HG02938 (cell line): ENCODE data around the gene SDK1.

ENCODE experiments used
- ATAC-seq: cut with Tn5 transposase; IDR thresholded peaks from one replicate; pipeline ENCODE4 v1.9.1; 2021; ENCODE audit warnings: mild to moderate bottlenecking, moderate library complexity; ENCODE audit not compliant: unreplicated experiment

SDK1 gene

DNA sequence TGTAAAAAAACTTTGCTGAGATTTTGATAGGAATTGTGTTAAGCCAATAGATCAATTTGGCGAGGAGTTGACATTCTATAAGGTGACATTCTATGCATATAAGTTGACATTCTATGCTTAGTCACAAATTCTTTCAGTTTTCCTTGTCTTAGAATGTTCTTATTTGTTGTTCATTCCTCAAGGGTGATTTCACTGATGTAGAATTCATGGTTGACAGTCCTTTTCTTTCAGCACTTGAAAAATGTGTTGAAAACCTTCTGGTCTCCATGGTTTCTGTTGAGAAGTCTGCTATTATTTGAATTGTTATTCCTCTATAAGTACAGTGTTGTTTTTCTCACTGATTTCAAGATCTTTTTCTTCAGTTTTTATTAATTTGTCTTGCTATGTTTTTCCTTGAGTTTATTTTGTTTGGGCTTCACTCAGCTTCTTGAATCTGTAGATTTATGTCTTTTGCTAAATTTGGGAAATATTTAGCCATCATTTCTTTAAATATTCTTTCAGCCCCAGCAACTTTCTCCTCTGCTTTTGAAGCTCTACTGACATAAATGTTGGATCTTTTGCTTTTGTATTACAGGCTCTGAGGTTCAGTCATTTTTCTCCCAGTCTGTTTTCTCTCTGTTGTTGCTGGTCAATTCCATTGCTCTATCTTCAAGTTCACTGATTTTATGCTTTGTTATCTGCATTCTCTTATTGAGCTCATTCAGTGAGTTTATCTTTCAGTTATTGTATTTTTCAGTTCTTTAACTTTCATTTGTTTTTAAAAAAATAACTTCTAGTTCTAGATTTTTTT lies 154.9 kb downstream of the SDK1 start:
- ATAC-seq, result no peak

DNA sequence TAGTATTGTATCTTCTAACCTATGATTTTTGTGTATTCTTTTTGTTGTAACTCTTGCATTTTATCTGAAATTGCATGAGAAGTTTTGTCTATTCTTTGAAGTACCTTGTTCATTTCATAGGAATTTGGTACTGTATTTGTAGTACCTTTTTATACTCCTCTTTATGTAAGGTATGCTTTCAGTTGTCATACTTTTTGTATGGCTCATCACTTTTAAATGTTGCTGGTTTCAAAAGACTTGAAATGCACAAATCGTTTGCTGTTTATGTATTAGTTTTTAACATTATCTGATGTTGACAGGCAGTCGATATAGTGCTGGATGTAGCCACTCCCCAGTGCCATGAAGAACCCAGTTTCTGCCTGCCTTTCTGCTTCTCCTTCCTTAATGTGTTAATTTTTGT lies 158.1 kb downstream of the SDK1 start:
- no peak for ATAC-seq

DNA sequence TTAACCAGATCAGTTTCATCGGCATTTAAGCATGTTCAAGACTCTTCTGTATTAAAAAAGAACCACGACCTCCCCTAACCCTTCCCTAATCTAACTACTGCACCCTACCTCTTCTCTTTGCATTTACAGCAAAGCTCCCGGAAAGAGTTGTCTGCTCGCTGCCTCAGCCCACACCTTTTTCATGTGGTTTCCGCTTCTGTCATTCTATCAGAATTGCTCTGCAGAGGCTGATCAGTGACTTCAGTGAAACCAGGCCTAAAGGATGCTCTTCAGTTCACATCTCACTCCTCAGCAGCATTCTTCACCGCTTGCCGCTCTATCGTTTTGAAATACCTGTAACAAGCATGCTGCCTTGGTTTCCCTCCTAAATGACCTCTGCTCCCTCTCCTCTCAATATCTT lies 160.9 kb downstream of the SDK1 start:
- ATAC-seq, result no peak

DNA sequence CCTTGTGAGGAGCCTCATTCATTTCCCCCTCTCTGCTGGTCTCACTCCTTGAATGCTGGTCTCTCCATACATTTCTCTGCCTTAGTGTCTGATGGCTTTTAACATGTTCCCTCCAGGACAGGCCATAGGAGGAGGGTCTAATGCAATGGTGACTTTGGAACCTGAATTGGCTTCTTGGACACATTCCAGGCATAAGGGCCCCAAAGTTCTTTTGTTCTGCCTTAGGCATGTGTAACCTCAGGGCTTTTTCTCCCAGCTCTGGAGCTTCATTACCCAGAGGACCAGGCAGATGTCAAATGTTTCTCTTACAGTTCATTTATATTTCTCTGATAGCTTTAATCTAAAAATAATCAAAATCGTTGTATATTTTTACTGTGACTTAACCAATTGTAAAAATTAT lies 162.6 kb downstream of the SDK1 start:
- ATAC-seq, result no peak

DNA sequence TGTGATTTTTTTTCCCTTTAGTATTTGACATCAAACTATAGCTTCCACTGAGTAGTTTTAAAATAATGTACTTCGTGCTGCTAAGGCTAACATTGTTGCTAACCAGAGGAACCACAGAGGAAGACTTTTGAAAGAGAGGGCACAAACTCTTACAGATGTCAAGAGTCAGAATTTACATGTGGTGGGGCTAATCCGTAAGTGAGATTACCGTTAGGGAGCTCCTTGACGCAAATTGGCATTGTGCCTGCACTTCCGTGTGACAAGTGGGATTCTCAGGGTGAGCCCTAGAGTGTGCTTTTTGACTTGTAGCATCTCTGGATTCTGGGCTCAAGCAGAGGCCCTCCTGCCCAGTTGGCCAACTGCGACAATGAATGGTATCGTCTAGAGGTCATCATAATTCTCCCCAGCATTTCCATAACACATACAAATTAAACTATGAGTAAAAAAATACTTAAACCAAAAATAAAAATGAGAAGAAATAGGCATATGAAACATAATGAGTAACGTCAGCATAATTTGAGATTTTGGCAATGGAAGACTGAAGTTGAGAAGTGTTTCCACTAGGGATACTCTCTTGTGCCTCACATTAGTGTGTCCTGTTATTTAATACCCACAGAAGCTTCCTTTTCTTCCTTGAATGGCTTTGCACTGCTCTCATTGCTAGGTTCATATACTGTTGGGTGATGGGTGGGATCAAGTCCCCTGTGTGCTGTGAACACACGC lies 164.0 kb downstream of the SDK1 start:
- ATAC-seq, result no peak

DNA sequence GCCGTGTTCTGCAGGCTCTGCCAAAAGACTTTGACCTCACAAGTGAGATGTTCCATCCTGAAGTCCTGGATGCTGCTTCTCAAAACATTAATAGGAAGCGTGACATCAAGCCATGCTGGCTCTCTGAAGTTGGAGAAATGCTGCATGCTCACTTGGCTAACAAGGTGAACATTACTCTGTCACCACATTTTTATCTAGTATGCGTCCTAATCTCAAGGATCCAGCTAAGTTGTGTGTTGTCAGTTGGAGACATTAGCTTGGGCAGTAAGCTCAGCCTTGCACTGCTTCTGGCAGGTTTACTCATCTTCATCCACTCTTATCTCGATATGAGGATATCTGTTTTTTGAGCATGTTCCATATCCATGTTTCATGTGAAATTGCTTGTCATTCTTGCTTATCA lies 165.2 kb downstream of the SDK1 start:
- no peak for ATAC-seq

DNA sequence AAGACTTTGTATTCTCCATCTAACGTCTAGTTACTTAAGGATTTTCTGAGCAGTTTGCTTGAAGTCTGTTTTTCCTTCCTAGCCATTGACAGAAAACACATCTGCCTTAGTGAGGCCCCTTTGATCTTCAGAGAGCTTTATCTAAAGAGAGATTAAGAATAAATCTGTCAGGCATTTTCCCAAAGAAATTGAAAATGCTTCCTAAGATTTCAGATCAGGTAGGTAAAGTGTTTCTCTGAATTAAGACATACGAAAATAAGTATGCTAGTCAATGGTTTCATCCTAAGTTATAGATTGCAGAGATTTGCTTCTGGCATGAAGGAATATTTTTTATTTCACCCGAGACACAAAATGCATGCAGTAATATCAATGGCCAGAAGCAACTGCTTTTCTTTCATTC lies 168.6 kb downstream of the SDK1 start:
- no peak for ATAC-seq

DNA sequence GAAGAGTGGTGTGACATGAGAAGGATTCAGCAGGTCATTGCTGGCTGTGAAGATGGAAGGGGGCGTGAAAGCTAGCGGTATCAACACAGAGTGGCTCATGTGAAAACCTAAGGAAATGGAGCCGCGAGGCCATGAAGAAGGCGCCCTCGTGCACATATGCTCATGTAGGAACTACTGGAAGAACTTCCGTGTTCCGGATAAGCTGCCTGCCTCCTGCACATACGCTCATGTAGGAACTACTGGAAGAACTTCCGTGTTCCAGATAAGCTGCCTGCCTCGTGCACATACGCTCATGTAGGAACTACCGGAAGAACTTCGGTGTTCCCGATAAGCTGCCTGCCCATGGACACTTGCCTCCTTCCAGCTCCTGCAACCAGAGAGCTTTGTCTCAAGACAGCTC lies 179.1 kb downstream of the SDK1 start:
- no peak for ATAC-seq

DNA sequence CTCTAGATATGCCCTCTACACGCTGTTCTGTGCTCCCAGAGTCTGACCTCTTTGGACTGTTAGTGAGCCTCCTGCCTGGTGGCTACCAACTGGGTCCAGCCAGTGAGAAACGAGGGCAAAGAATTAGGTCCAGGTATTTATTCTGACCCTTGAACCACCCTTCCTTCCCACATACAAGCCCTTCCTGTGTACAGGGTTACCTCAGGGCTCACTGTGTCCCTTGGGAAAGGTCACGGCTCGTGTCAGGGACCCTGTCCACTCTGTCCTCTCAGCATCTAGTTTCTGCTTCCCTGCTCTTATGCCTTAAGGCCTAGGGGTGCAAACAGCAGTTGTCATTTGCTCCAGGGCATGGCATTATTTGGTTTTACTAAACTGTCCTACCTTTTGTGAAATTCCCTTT lies 180.4 kb downstream of the SDK1 start:
- ATAC-seq, result no peak

DNA sequence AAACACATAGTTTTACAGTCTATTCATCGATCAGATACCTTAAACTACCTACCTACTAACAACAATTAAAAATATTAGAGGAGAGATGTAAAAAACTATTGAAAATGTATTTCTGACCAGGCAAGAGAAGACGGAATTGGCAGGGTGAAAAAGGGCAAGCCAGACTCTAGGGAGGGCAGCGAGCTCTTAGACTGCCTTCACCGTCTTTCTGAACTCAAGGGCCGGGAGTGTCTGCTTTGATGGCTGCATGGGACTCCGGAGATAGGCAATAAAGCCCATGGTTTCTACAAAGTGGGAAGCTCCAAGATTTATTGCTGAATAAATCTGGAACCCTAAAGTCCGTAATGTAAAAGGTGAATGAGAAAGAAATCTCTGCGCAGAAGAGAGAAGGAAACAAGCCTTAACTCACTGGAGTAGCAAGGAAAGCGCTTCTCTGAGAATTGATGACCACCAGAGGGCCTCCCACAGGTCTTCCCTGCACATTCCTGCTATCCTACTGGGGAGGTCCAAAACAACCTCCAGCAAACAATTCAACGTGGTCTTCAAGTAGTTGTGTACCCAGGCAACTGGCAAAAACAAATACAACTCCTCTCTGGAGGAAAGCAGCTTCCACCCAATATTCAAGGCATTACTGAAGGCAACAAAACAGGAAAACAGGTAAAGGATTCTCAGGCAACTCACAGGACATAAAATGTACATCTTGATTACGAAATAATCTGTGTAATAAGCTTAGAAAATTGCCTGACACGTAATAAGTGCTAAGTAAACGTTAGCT lies 181.3 kb downstream of the SDK1 start:
- ATAC-seq, result no peak

DNA sequence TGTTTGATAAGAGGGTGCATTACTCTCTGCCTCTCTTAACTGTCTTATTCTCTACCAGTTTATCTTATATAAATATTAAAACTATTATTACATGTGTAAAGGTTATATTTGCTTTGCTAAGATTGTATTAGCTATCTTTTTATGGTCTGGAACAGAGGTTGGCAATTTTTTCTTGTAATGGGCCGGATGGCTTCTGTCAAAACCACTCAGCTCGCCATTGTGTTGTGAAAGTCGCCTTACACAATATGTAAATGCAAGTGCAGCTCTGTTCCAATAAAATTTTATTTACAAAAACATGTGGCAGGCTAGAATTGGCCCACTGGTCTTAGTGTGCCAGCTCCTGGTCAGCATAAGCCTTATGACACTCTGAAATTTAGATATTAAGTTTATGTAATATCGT lies 185.8 kb downstream of the SDK1 start:
- ATAC-seq, result no peak

DNA sequence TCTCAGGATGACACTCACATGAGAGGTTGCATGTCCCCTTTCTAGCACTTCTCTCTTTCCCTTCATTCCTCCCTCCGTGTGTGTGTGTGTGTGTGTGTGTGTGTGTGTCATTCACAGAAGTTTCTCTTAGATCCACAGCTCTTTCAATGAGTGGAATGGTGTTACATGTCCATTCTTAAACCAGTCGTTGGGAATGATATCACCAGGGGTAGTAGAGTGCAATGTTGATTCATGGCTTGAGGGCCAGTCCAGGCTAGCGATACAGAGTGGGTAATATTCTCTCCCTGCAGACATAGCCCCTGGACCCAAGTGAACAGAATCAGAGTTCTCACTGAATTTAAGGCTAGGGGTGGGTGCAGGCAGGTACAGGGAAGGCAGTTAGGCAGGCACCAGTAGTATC lies 187.8 kb downstream of the SDK1 start:
- ATAC-seq, result no peak

DNA sequence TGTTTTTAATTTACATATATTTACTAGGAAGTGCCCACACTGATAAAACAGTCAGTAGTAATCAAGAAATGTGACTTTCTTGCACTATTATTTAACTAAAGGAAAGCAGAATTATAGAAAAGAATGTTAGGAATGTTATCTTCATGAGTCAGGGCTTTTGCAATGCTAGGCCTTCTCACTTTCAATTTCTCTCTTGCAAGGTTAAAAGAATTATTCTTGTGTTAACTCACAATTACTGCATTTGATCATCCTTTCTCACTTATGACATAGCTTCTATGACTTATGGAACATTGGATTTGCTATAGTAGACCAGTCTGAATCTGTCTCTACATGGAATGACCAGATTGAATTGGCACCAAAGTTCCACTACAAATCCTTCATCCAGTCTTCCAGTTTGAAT lies 192.4 kb downstream of the SDK1 start:
- ATAC-seq, result no peak

DNA sequence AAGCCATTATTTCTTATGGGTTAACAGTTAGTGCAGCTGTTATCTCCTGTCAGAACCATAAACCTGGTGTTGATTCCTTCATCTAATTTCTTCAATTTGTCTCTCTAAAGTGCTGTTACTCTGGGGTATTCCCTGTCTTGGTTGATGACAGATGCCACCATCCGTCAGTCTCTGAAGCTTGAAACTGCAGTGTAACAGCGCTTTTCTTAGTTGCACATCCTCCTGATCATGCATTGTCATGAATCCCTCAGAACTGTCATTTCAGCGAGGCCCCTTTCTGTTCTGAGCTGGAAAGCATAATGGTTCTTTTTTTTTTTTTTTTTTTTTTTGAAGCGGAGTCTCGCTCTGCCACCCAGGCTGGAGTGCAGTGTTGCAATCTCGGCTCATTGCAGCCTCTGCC lies 193.9 kb downstream of the SDK1 start:
- no peak for ATAC-seq

DNA sequence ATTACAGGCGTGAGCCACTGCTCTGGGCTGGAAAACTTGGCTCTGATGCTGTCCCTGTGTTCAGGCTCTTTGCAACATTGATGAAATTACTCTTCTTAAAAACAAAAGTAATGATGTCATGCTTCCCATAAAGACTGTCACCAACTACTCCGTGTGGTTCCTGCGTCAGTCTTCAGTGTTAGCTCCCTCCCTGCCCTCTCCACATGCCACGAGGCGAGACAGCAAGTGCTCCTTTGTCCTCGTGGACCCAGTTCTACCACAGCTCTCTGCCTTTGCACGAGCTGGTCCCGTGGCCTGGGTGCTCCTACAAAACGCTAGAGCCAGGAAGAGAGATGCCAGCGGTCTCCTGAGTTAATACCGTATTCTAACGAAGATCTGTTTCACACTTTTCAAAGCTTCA lies 194.5 kb downstream of the SDK1 start:
- ATAC-seq, result no peak

DNA sequence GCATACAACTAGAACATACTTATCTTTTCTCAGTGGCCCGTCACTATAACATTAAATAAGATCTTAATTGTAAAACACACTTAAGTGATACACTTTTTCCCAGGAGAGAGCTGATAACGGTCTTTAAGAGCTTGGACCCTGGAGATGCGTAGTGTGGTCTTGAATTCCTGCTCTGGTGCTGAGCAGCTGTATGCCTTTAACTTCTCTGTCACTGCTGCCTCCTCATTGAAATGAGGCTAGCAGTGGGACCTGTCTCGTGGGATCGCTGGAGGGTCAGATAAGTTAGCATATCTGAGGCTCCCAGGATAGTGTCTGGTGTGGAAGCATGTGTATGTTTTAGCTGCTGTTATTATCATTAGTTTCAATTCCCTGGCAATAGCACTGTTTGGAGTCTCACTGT lies 194.9 kb downstream of the SDK1 start:
- no peak for ATAC-seq

DNA sequence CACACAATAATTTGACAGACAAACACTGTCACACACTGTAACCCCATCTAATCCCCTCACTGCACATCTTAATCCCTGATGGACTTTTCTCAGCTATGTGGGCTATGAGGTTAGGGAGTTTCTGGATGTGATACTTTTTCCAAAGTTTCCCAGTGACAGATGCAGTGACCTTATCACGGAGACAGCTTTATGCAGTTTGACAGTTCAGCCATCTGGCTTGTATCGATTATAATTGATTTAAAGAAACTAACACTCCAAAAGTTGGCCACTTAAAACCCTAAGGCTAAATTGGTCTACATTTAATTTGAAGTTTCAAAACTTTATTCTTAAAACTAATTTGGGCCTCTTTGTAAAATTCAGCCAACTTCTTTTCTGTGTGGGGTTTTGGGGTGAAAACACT lies 196.7 kb downstream of the SDK1 start:
- ATAC-seq, result no peak

DNA sequence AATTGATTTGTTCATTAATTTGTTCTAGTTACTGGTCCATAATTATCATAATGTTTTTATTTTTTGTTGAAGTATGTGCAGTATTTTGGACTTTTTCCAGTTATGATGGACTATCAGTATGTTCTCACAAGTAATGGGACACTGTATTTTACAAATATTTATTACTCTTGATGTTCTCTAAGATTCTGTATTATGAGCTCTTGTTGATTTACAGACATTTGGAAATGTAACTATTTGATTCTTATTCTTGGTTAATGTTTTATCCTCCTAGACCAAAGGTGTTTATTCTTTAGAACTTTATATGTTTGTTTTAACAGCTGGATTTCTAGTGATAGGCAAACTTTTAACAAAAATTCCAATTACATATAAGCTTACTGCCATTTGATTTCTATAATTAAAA lies 200.6 kb downstream of the SDK1 start:
- no peak for ATAC-seq

DNA sequence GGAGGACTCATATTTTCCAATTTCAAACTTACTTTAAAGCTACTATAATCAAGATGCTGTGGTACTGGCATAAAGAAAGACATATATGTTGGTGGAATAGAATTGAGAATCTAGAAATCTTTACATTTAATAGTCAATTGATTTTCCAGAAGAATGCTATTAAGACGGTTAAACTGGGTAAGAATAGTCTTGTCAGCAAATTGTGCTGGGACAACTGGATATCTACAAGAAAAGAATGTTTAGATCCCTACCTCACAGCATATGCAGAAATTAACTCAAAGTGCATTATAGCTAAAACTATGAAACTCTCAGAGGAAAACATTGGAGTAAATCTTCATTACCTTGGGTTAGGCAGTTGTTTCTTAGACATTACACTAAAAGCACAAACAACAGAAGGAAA lies 203.3 kb downstream of the SDK1 start:
- no peak for ATAC-seq

DNA sequence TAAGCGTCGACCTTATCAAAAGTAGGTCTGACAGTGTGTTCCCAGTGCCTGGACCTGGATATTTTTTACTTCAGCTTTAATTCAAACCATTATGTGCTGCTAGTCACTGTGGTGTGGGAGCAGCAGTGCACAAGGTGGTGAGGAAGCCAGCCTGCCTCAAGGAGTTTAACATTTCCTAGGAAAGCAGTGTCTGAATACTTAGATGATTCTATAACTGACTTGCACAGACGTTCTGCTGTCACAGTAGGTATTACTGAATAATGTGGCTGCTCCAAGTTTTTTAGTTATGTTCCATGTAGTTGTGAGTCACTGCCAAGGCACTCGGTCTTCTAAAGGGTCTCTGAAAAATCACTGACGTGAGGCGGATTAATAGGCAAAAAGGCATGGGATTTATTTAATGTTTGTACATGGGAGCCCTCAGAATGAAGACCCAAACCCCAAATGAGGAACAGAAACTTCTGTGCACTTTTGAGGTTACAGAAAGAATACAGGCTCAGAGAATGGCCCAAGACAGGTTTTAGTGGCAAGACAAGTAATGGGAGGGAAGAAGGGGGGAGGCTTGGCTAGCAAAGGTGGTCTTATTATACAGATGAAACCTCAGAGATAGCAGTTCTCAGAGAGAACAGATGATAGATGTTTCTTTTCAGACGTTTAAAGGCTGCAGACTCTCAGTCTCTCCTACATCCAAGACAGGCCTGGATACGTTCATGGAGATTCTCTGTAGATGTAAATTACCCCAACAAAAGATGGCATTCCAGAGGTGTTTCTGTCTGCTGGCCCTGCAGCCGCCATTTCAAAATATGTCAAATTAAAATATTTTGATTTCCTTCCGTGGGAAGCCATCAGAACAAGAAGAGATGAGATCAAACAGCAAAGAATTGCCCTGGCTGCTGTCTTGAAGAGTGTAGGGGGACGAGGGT lies 209.3 kb downstream of the SDK1 start:
- ATAC-seq, result peak; percentile 59

DNA sequence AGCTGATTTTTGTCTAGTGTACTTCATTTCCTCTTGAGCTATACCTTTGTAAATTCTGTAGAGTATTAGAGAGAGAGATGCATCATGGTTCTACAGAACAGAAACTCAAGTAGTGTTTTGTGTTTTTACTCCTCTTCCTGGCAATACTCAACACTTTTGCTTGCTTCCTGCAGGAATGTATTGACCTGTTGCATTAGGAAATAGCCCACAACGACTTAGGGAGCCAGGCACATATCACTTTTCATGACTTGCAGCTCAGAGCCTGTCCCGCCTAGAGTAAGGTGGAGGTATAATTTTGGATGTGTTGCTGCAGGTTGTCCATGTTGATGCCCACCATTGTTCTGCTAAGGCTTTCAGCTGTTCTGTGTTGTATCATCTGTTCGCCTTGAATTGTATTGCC lies 216.3 kb downstream of the SDK1 start:
- ATAC-seq, result no peak
